A673 (cell line): Measurements from ENCODE around the gene RNF121. TPM values are rescaled to one million over a fixed set of nuclear protein-coding genes. Genes with fewer than 3 reads are reported as not detected.

Experiments used
- BruUV-seq: library from RNA; stranded (reverse); fragments of 400-500 nt; replicated peaks from 2 replicates; lab custom pipeline; 2021; lab: Mats Ljungman, UMichigan
- CTCF ChIA-PET: fragments of 300-600 bp; sonication (Branson Sonifier 250); formaldehyde crosslinking; loops from one replicate; lab custom pipeline; 2022; ENCODE audit warnings: antibody characterized with exemption; lab: Charles Lee
- POLR2A ChIA-PET: fragments of 300-600 bp; sonication (Branson Sonifier 250); formaldehyde crosslinking; loops from one replicate; lab custom pipeline; 2022; ENCODE audit warnings: antibody characterized with exemption; ENCODE audit not compliant: low non-redundant PET; lab: Charles Lee
- DNase-seq: peaks from one replicate; pipeline ENCODE4 v3.0.0-alpha.2; 2015; ENCODE audit warnings: low spot score
- H3K27ac ChIP-seq: fragments of 200-600 bp; sonication (generic); 2 replicates; pipeline ENCODE4 v1.5.1; 2016; ENCODE audit warnings: mixed run types, low read depth, mild to moderate bottlenecking, mixed read lengths, antibody characterized with exemption, low read length; ENCODE audit not compliant: poor library complexity, severe bottlenecking
- H3K27me3 ChIP-seq: fragments of 200-600 bp; sonication (generic); replicated peaks from 2 replicates; pipeline ENCODE4 v1.6.1; 2017; ENCODE audit warnings: mixed run types, low read depth, mild to moderate bottlenecking, mixed read lengths, antibody characterized with exemption, low read length; ENCODE audit not compliant: insufficient read depth, poor library complexity
- H3K36me3 ChIP-seq: fragments of 200-600 bp; sonication (generic); 2 replicates; pipeline ENCODE4 v1.6.1; 2016; ENCODE audit warnings: mixed run types, mild to moderate bottlenecking, mixed read lengths, antibody characterized with exemption, low read length; ENCODE audit not compliant: insufficient read depth, poor library complexity, severe bottlenecking
- H3K4me1 ChIP-seq: fragments of 200-600 bp; sonication (generic); 2 replicates; pipeline ENCODE4 v1.6.1; 2017; ENCODE audit warnings: mixed run types, mild to moderate bottlenecking, mixed read lengths, antibody characterized with exemption, low read length; ENCODE audit not compliant: insufficient read depth, poor library complexity, severe bottlenecking
- H3K4me3 ChIP-seq: fragments of 200-600 bp; sonication (generic); 2 replicates; pipeline ENCODE4 v1.5.1; 2016; ENCODE audit warnings: low read depth, mixed run types, mild to moderate bottlenecking, mixed read lengths, low read length; ENCODE audit not compliant: poor library complexity, severe bottlenecking
- H3K9me3 ChIP-seq: fragments of 200-600 bp; sonication (generic); 2 replicates; pipeline ENCODE4 v1.6.1; 2016; ENCODE audit warnings: mixed run types, low read depth, mild to moderate bottlenecking, mixed read lengths, antibody characterized with exemption, low read length; ENCODE audit not compliant: poor library complexity, severe bottlenecking
- CTCF ChIP-seq: fragments of 300-800, 200-600 bp; sonication (generic); conservative IDR thresholded peaks from 2 replicates; pipeline ENCODE4 v1.5.1; 2017; ENCODE audit warnings: low read depth, mild to moderate bottlenecking, antibody characterized with exemption, low read length, moderate library complexity, mixed read lengths
- EZH2 ChIP-seq: fragments of 200-600 bp; sonication (generic); IDR thresholded peaks from 2 replicates; pipeline ENCODE4 v1.6.1; 2017; ENCODE audit warnings: borderline replicate concordance, low read depth, mild to moderate bottlenecking, mixed read lengths, antibody characterized with exemption, low read length; ENCODE audit not compliant: poor library complexity, severe bottlenecking
- intact Hi-C: fragments of 100-400 bp; cut with micrococcal nuclease; formaldehyde crosslinking; loops from one replicate; pipeline ENCODE4 v1.10.0; 2022; ENCODE audit not compliant: unreplicated experiment
- total RNA-seq: library from RNA; stranded (reverse); gene quantifications from 2 replicates; pipeline ENCODE4 v1.2.3, GENCODE V29; 2021

Gene RNF121
- total RNA-seq, 1 experiment from 2014 or later, result 59.1 TPM

GRCh38 chr11:71948314-71949027, 19.6 kb downstream of the RNF121 start:
- H3K27ac ChIP-seq, result no peak overlapping the region
- H3K4me3 ChIP-seq, result no peak overlapping the region
- no peaks in the 10 kb centered on the region for H3K4me1 ChIP-seq
- no peak for DNase-seq
- intact Hi-C loops, result no loop called here
- no peaks in the 10 kb centered on the region for H3K9me3 ChIP-seq
- ChIA-PET POLR2A (no interaction called here), CTCF (no interaction called here)
- H3K36me3 ChIP-seq, result no peaks in the 10 kb centered on the region
- no peaks in the 10 kb centered on the region for H3K27me3 ChIP-seq
- BruUV-seq, result no TSS peak
- TF ChIP-seq EZH2 (no peak), CTCF (no peak)

GRCh38 chr11:71949034-71949433, 20.2 kb downstream of the RNF121 start:
- H3K4me1 ChIP-seq, result no peaks in the 10 kb centered on the region
- CTCF ChIA-PET, result no interaction called here

GRCh38 chr11:71951741-71952310, 23.0 kb downstream of the RNF121 start:
- Histone ChIP-seq H3K9me3 (no peaks in the 10 kb centered on the region), H3K36me3 (no peaks in the 10 kb centered on the region), H3K27me3 (no peaks in the 10 kb centered on the region), H3K27ac (no peak overlapping the region), H3K4me3 (no peak overlapping the region), H3K4me1 (no peaks in the 10 kb centered on the region)
- BruUV-seq, result no TSS peak
- CTCF ChIA-PET, result no interaction called here
- intact Hi-C loops, result no loop called here
- no peak for DNase-seq
- TF ChIP-seq EZH2, result no peak
- TF ChIP-seq CTCF, result no peak
- POLR2A ChIA-PET, result interaction anchor here (0.6 kb wide), 1 partner anchor 16 kb away, joined by 8 read pairs; no protein-coding TSS in a partner anchor

More at GRCh38 chr11:71949034-71949433, 20.2 kb downstream of the RNF121 start:
- Histone ChIP-seq H3K9me3 (no peaks in the 10 kb centered on the region), H3K36me3 (no peaks in the 10 kb centered on the region), H3K27ac (no peak overlapping the region), H3K4me3 (no peak overlapping the region), H3K27me3 (no peaks in the 10 kb centered on the region)
- no peak for TF ChIP-seq CTCF
- no peak for TF ChIP-seq EZH2
- DNase-seq, result no peak
- no TSS peak for BruUV-seq
- intact Hi-C loops, result no loop called here
- POLR2A ChIA-PET, result no interaction called here
